Hematopoietic multipotent progenitor cell treated with erythropoietin and hydrocortisone succinate and interleukin-3 and kit ligand, for 15 days (in vitro differentiated cells): ENCODE results near the gene CLCNKB.
"Not testable (repeated sequence)": the region's sequence is repeated elsewhere in the genome, so short reads cannot be mapped to it uniquely, and the experiment has no call there.

Experiments used
- DNase-seq: peaks from one replicate; pipeline ENCODE4 v3.0.0-alpha.2; 2015; ENCODE audit warnings: low spot score

Gene CLCNKB

GRCh38 chr1:16061266-16061665 lies 17.7 kb downstream of the CLCNKB start:
- no peak for DNase-seq

GRCh38 chr1:16061989-16062686 lies 18.6 kb downstream of the CLCNKB start:
- not testable (repeated sequence) for DNase-seq

GRCh38 chr1:16062687-16063075 lies 19.1 kb downstream of the CLCNKB start:
- DNase-seq = not testable (repeated sequence)

- no peak for DNase-seq
These were observed 19.7 kb downstream of the CLCNKB start for GRCh38 chr1:16063226-16063829.

GRCh38 chr1:16063921-16064320 lies 20.3 kb downstream of the CLCNKB start:
- no peak for DNase-seq

- DNase-seq = no peak
These were observed 21.1 kb downstream of the CLCNKB start for GRCh38 chr1:16064536-16065268.

- DNase-seq = no peak
These were observed 21.6 kb downstream of the CLCNKB start for GRCh38 chr1:16065269-16065576.

GRCh38 chr1:16066245-16066644 lies 22.7 kb downstream of the CLCNKB start:
- no peak for DNase-seq

- DNase-seq = no peak
These were observed 23.7 kb downstream of the CLCNKB start for GRCh38 chr1:16067127-16067768.

- DNase-seq = no peak
These were observed 24.4 kb downstream of the CLCNKB start for GRCh38 chr1:16067933-16068332.

GRCh38 chr1:16068356-16069270 lies 25.0 kb downstream of the CLCNKB start:
- DNase-seq = no peak

- DNase-seq = no peak
These were observed 27.2 kb downstream of the CLCNKB start for GRCh38 chr1:16070640-16071355.

- DNase-seq = no peak
These were observed 28.0 kb downstream of the CLCNKB start for GRCh38 chr1:16071614-16072013.

- no peak for DNase-seq
These were observed 28.5 kb downstream of the CLCNKB start for GRCh38 chr1:16072095-16072494.

- DNase-seq = no peak
These were observed 29.3 kb downstream of the CLCNKB start for GRCh38 chr1:16072616-16073484.

- no peak for DNase-seq
These were observed 30.0 kb downstream of the CLCNKB start, which contains the start of gene FAM131C for GRCh38 chr1:16073490-16074119. TSS of gene FAM131C (minus strand) at chr1:16073651. CDS start at chr1:16073442, 209 bp downstream.

- no peak for DNase-seq
These were observed 30.6 kb downstream of the CLCNKB start for GRCh38 chr1:16074217-16074616.

GRCh38 chr1:16075337-16076030 lies 31.9 kb downstream of the CLCNKB start:
- DNase-seq = no peak
